GM18907 (cell line): Measurements from ENCODE around the gene MOSPD3.

Source experiments
- ATAC-seq: cut with Tn5 transposase; IDR thresholded peaks from one replicate; pipeline ENCODE4 v1.9.1; 2021; ENCODE audit warnings: mild to moderate bottlenecking, moderate library complexity; ENCODE audit not compliant: unreplicated experiment

MOSPD3 gene

GRCh38 chr7:100590077-100590737 is 22.1 kb upstream of the MOSPD3 start:
- ATAC-seq: no peak

GRCh38 chr7:100591596-100591995 is 20.7 kb upstream of the MOSPD3 start:
- ATAC-seq: no peak

DNA sequence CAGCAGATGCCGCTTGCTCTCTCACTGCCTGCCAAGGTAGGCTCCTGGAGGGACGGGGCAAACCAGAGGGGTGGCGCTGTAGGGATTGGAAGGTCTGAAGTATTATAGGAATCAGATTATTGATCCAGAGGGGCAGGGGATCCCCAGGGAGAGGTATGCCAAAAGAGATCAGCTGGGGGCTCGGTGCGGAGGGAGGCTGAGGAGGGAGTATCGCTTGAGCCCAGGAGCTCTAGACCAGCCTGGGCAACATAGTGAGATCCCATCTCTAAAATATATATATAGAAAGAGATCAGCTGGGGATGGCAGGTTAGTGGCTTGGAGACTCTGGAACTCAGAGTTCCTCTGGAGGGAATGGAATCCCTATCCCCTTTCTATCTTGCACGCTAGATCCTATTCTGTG is 17.2 kb upstream of the MOSPD3 start:
- ATAC-seq: no peak

DNA sequence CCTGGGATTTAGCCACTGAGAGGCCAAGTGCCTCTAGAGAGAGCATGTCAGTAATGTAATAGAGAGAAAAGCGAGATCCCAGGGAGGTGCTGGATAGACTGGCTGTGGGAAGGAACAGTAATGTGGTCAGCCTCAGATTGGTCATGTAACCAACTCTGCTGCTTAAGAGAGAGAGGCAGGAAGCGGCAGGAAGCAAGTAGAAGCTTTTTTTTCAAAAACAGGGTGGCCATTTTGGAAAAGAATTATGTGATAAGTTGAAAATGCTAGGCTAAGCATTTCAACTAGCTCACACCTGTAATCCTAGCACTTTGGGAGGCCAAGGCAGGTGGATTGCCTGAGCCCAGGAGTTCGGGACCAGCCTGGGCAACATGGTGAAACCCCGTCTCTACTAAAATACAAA is 13.9 kb upstream of the MOSPD3 start:
- no peak for ATAC-seq

DNA sequence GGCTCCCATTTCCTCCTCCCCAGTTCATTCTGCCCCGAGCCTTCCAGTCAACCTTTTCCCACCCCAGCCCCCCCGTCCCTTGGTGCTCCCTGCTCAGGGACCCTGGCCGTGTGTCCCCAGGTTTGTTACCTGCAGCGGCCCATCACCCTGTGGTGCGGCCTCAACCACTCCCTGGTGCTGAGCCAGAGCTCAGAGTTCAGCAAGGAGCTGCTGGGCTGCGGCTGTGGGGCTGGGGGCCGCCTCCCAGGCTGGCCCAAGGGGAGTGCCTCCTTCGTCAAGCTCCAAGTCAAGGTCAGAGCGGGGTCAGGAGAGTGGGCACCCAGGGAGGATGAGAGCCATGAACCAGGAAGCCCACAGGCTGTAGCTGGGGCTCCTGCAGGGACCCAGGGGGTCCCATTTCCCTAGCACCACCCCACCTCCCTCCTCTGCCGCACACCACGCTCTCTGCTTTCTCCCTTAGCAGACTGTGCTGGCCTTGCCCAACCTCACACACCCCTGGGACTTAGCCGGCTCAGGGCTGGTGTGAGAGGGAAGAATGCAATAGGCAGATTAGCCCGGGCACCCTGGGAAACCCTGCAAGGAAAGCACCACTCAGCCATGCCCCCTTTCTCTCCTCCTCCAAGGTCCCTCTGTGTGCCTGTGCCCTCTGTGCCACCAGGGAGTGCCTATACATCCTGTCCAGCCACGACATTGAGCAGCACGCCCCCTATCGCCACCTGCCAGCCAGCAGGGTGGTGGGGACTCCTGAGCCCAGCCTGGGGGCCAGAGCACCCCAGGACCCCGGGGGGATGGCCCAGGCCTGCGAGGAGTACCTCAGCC is 12.2 kb upstream of the MOSPD3 start:
- no peak for ATAC-seq

DNA sequence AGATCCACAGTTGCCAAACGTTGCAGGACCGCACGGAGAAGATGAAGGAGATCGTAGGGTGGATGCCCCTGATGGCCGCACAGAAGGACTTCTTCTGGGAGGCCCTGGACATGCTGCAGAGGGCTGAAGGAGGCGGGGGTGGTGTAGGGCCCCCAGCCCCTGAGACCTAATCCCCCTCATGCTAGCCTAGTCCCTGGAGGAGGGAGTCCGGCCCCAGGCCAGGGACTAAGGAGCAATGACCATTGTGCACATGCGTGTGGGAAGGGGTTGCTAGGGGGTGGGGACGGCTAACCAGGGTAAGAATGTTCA is 11.7 kb upstream of the MOSPD3 start:
- no peak for ATAC-seq

DNA sequence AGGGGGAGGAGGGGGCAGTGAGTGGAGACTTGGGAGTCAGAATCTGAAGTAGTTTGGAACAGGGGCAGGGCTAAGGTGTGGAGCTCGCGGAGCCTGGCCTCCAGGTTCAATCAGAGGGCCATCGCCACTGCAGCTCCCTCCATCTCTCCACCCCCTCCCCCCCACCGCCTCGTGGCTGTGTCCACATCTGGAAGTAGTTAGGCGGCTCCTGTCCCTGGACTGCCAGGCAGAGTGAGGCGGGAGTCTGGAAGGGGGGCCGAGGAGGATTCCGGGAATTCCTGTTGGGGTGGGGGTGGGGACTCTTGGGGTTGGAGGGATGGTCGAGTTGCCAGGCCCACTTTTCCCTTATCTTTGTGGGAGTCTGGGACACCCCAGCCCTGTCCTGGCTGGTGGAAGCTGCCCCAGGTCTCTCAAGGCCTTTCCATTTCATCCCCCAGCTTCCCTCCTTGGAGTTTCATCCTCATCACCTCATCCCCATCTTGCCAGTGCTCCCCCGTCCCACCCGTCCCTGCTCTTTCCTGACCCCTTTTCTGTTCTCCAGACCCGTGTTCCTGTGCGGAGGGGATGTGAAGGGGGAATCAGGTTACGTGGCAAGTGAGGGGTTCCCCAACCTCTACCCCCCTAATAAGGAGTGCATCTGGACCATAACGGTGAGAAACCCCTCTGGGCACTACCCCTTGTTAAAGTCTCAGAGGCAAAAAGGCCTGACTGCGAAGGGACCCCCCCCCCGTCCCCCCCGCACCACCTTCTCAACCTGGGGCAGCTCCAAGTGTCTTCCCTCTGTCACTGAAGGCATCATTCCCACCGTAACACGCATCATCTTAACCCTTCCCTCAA is 9.2 kb upstream of the MOSPD3 start:
- no peak for ATAC-seq

DNA sequence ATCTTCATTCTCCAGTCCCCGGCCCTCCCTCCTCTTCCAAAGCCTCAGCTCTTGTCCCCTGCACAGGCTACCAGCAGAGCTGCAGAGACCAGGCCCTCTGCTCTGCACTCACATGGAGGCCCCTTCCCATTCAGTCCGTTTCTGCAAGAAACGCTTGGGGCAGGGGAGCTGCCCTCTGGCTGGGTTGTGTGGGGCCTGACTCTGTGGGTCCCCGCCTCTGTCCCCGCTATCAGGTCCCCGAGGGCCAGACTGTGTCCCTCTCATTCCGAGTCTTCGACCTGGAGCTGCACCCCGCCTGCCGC is 8.7 kb upstream of the MOSPD3 start:
- ATAC-seq: no peak

DNA sequence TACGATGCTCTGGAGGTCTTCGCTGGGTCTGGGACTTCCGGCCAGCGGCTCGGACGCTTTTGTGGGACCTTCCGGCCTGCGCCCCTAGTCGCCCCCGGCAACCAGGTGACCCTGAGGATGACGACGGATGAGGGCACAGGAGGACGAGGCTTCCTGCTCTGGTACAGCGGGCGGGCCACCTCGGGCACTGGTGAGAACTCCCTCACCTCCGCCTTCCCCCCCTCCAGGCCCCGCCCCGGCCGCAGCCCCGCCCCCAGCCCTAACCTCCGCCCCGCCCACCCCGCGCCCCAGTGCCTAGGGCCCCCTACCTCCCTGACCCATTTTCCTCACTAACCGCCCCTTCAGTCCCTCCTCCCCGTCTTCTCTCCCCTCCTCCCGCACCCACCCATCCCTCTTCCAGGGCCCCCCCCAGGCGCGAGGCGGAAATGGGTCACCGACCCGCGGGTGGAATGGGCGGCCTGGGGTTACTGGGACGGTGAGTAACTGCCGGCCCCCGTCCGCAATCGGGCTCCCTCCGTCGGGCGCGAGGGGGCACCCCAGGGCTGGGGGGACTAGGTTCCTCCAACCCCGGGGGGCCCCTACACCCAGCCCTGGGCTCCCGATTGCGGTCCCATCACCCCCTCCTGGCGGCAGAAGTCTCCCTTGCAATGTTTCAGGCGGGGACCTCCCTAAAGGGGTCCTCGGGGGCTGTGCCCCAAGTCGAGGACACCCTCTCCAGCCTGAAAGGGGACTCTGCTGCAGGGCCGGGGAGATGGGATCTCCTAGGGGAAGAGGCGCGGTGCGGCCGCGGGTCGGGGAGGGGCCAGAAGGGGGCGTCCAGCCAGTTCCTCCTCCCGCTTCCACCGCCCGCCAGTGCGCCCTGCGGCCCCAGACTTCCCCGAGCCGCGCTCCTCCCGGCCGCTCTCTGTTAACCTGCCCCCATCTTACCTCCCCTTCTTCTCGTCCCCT is 8.0 kb upstream of the MOSPD3 start:
- peak; percentile 46 for ATAC-seq

DNA sequence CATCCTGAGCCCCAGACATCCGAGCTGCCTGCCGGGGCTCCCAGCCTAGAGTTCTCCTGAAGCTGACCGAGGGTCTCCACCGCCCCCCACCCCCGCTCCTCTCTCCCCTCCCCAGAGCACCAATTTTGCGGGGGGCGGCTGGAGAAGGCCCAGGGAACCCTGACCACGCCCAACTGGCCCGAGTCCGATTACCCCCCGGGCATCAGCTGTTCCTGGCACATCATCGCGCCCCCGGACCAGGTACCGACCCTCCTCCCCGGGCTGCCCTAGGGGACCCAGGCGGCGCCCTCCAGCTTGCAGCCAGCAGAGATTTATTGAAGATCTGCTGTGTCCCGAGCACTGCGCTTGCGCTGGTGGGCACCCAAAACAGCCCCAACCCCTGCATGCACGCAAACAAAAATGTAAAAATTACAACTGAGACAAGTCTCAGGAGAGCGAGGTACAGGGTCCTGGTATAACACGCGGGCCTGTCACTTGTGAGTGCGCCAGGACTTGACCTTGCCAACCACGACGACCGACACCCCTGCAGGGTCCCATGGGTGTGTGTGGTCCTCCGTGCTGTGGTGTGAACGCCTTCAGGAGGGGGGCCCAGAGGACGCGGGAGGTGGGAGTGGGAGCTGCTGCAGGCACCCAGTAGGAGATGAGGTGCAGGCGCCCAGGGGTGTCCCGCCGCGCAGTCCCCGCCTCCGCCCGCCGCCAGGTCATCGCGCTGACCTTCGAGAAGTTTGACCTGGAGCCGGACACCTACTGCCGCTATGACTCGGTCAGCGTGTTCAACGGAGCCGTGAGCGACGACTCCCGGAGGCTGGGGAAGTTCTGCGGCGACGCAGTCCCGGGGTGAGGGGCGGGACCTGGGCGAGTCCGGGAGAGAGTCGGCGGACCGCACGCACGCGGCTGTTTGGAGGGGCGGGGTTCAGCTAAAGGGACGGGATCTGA is 7.1 kb upstream of the MOSPD3 start:
- no peak for ATAC-seq

DNA sequence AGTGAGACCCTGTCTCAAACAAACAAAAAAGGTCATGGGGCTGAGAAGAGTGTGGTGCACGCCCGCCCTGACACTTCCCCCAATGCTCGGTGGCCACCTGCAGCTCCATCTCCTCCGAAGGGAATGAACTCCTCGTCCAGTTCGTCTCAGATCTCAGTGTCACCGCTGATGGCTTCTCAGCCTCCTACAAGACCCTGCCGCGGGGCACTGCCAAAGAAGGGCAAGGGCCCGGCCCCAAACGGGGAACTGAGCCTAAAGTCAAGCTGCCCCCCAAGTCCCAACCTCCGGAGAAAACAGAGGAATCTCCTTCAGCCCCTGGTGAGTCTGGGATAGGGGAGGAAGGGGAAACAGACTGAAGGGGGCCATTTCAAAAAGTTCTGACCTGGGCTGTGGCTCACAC is 6.0 kb upstream of the MOSPD3 start:
- ATAC-seq: no peak

- no peak for ATAC-seq
Measured at GRCh38 chr7:100607111-100607510, 5.2 kb upstream of the MOSPD3 start.

GRCh38 chr7:100609958-100610357 is 2.4 kb upstream of the MOSPD3 start:
- no peak for ATAC-seq

GRCh38 chr7:100612730-100613390 is 520 bp downstream of the MOSPD3 start:
- no peak for ATAC-seq

GRCh38 chr7:100613412-100614175 is 1.3 kb downstream of the MOSPD3 start:
- ATAC-seq: no peak

- no peak for ATAC-seq
Measured at GRCh38 chr7:100614308-100614861, 2.0 kb downstream of the MOSPD3 start.

- ATAC-seq: no peak
Measured at GRCh38 chr7:100620239-100620638, 7.9 kb downstream of the MOSPD3 start.

GRCh38 chr7:100620804-100621203 is 8.5 kb downstream of the MOSPD3 start:
- ATAC-seq: no peak
